CD4-positive, alpha-beta T cell treated with Interleukin-6 for 4 hours (primary cell): Measurements from ENCODE around the gene PCYOX1L.

Experiments
- DNase-seq: peaks from one replicate; pipeline ENCODE4 v3.0.0-alpha.2; 2020; ENCODE audit warnings: mixed read lengths

The PCYOX1L gene

GRCh38 chr5:149371296-149371962 is 13.6 kb downstream of the PCYOX1L start:
- DNase-seq, result peak; percentile 82

- no peak for DNase-seq
Observed at GRCh38 chr5:149372076-149372795, 14.4 kb downstream of the PCYOX1L start.

- DNase-seq, result no peak
Observed at GRCh38 chr5:149372932-149373331, 15.1 kb downstream of the PCYOX1L start.

GRCh38 chr5:149374303-149374702 is 16.5 kb downstream of the PCYOX1L start:
- DNase-seq, result no peak

GRCh38 chr5:149374801-149375200 is 17.0 kb downstream of the PCYOX1L start:
- no peak for DNase-seq

GRCh38 chr5:149375434-149375833 is 17.6 kb downstream of the PCYOX1L start:
- DNase-seq, result no peak

- no peak for DNase-seq
Observed at GRCh38 chr5:149376104-149376503, 18.3 kb downstream of the PCYOX1L start.

- no peak for DNase-seq
Observed at GRCh38 chr5:149376711-149377447, 19.0 kb downstream of the PCYOX1L start.

GRCh38 chr5:149378241-149378820 is 20.5 kb downstream of the PCYOX1L start:
- DNase-seq, result no peak

GRCh38 chr5:149379177-149379761 is 21.4 kb downstream of the PCYOX1L start, which contains the start of gene IL17B:
Gene IL17B (minus strand): TSS chr5:149379292. CDS start chr5:149379225, 67 bp downstream.
- DNase-seq, result no peak

GRCh38 chr5:149379818-149380374 is 22.1 kb downstream of the PCYOX1L start:
- no peak for DNase-seq

- DNase-seq, result no peak
Observed at GRCh38 chr5:149380466-149381121, 22.7 kb downstream of the PCYOX1L start.

- DNase-seq, result no peak
Observed at GRCh38 chr5:149381261-149381985, 23.6 kb downstream of the PCYOX1L start.

- peak; percentile 79 for DNase-seq
Observed at GRCh38 chr5:149381986-149382338, 24.1 kb downstream of the PCYOX1L start.

- DNase-seq, result no peak
Observed at GRCh38 chr5:149382517-149383220, 24.8 kb downstream of the PCYOX1L start.

GRCh38 chr5:149383399-149383798 is 25.6 kb downstream of the PCYOX1L start:
- DNase-seq, result no peak

GRCh38 chr5:149386166-149386565 is 28.3 kb downstream of the PCYOX1L start:
- no peak for DNase-seq

GRCh38 chr5:149387081-149387631 is 29.3 kb downstream of the PCYOX1L start:
- DNase-seq, result no peak

- no peak for DNase-seq
Observed at GRCh38 chr5:149387982-149388381, 30.1 kb downstream of the PCYOX1L start.

- DNase-seq, result no peak
Observed at GRCh38 chr5:149388498-149389190, 30.8 kb downstream of the PCYOX1L start.
